ENCODE results near the gene TSC1.

GRCh38 chr9:132880324-132880661 is 64.1 kb downstream of the TSC1 start:
- no peak for TF ChIP-seq POLR2A (IDR thresholded peaks at IDR 0.05)
- no peak for TF ChIP-seq CTCF (IDR thresholded peaks at IDR 0.05 in 4 of 5, conservative IDR thresholded peaks at IDR 0.05 in 1 of 5)

Data from gastrocnemius medialis (tissue), 4 donors.